Tibial artery (tissue), 4 donors: Measurements from ENCODE around the gene KIAA0753.

Experiments
- DNase-seq, 2 donors: peaks; one replicate each; pipeline ENCODE4 v3.0.0-alpha.2; 2019
- H3K27ac ChIP-seq, 2 donors: fragments of 200-600 bp; sonication (generic) in 1 of 2; 1 replicate in 1 of 2; 2 replicates in 1 of 2; pipeline ENCODE4 v1.5.1; 2018 to 2019; ENCODE audit warnings: mild to moderate bottlenecking in 1 of 2
- H3K27me3 ChIP-seq, 2 donors: fragments of 200-600 bp; sonication (generic) in 1 of 2; one replicate each; pipeline versions ENCODE4 v1.5.1 to v1.6.0; 2016 to 2019
- H3K36me3 ChIP-seq, 3 donors: fragments of 200-600 bp; sonication (generic) in 2 of 3; one replicate each; pipeline ENCODE4 v1.5.1; 2016 to 2019; ENCODE audit warnings: mild to moderate bottlenecking in 2 of 3
- H3K4me1 ChIP-seq, 4 donors: fragments of 200-600 bp; sonication (generic) in 2 of 4; 1 replicate in 3 of 4; 2 replicates in 1 of 4; pipeline ENCODE4 v1.5.1; 2016 to 2019
- H3K4me3 ChIP-seq, 2 donors: fragments of 200-600 bp; sonication (generic) in 1 of 2; 1 replicate in 1 of 2; 2 replicates in 1 of 2; pipeline ENCODE4 v1.5.1; 2018 to 2019; ENCODE audit warnings: mild to moderate bottlenecking in 2 of 2
- H3K9me3 ChIP-seq, 3 donors: fragments of 200-600 bp; sonication (generic) in 1 of 3; one replicate each; pipeline ENCODE4 v1.5.1; 2016 to 2019
- intact Hi-C: fragments of 100-400 bp; cut with DNase I; formaldehyde crosslinking; loops from one replicate; pipeline ENCODE4 v1.15.0; 2023; ENCODE audit warnings: low total_unique reads
- TF ChIP-seq, protein P1 (sequence below), 2 experiments: fragments of 200-600 bp in 1 of 2; fragments of 450-650 bp in 1 of 2; IDR thresholded peaks; one replicate each; pipeline ENCODE4 v1.5.1; 2017 to 2019; ENCODE audit warnings: antibody characterized with exemption in 2 of 2, mild to moderate bottlenecking in 1 of 2, moderate library complexity in 1 of 2

Gene KIAA0753

GRCh38 chr17:6560496-6560895 is 80.0 kb downstream of the KIAA0753 start:
- Histone ChIP-seq H3K4me3 (no peak overlapping the region), H3K27ac (no peak overlapping the region), H3K27me3 (peaks cover 0 to 5% of the 10 kb centered on the region in 2 donors), H3K9me3 (no peaks in the 10 kb centered on the region), H3K36me3 (no peaks in the 10 kb centered on the region), H3K4me1 (peaks cover 0 to 13% (median 10%) of the 10 kb centered on the region in 4 donors)
- intact Hi-C loops = no loop called here
- TF ChIP-seq, protein P1, sequence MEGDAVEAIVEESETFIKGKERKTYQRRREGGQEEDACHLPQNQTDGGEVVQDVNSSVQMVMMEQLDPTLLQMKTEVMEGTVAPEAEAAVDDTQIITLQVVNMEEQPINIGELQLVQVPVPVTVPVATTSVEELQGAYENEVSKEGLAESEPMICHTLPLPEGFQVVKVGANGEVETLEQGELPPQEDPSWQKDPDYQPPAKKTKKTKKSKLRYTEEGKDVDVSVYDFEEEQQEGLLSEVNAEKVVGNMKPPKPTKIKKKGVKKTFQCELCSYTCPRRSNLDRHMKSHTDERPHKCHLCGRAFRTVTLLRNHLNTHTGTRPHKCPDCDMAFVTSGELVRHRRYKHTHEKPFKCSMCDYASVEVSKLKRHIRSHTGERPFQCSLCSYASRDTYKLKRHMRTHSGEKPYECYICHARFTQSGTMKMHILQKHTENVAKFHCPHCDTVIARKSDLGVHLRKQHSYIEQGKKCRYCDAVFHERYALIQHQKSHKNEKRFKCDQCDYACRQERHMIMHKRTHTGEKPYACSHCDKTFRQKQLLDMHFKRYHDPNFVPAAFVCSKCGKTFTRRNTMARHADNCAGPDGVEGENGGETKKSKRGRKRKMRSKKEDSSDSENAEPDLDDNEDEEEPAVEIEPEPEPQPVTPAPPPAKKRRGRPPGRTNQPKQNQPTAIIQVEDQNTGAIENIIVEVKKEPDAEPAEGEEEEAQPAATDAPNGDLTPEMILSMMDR (IDR thresholded peaks at IDR 0.05) = no peak
- DNase-seq = no peak

DNA sequence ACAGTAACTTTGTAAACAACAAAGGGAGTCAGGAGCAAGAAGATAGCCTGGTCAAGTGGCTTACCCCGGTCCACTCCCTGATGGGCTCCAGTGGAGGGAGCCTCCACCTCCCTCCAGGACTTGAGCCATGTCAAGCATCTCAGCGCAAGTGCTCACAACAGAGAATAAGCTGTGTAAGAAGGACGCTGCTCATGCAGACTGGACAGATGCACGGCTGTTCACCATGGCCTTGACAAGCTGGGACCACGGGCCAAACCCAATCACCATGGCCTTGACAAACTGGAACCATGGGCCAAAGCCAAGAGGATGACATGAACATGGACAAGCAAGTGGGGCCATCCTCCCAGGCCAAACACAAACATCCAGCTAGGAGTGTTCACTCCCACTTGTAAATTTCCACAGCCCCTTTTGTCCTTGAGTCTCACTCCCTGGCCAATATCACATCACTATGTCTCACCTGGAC is 80.7 kb downstream of the KIAA0753 start:
- TF ChIP-seq, protein P1 (IDR thresholded peaks at IDR 0.05) = no peak
- Histone ChIP-seq H3K36me3 (no peaks in the 10 kb centered on the region), H3K4me1 (peaks cover 0 to 20% (median 17%) of the 10 kb centered on the region in 4 donors), H3K27ac (no peak overlapping the region), H3K4me3 (no peak overlapping the region), H3K27me3 (peaks cover 0 to 11% of the 10 kb centered on the region in 2 donors), H3K9me3 (no peaks in the 10 kb centered on the region)
- intact Hi-C loops = loop anchor here (10.0 kb wide), 1 partner anchor 475 kb away; no protein-coding TSS in a partner anchor
- peak in 1 of 2 donors; percentile 24 for DNase-seq

DNA sequence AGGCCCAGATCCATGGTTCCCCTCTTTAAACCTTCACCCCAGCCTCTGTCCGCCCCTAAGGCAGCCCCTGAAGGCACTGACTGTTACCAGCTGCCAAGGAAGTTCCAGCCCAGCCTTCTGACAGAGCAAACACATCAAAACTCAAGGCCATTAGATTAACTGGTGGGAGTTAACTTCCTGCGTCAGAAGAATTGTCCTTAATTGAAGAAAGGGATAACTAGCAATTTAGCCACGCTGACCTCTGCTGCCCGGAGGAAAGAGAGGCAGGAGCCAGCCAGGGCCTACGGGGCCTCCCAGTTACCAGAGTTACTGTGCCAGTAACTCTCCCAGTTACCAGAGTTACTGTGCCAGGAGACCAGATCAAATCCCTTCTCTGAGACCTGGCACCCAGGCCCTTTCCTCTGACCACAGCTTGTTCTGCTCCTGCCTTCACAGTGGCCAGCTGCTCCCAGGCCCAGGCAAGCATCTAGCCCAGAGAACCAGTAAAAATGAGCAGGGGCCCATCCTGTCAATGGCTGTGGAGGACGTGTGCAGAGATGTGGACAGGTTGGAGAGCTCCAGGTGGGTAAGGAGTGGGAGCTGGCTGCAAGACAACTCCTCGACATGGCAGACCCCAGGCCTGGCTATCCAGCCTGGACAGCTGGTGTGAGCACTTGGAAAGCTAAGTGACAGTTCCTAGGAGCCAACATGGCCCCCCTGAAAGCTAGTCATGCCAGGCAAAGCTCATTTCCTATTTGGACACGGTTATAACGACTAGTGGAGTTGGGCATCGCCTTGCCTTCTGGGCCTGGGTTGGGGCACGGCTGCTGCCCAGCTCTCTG is 81.4 kb downstream of the KIAA0753 start:
- Histone ChIP-seq H3K9me3 (no peaks in the 10 kb centered on the region), H3K4me3 (no peak overlapping the region), H3K27ac (no peak overlapping the region), H3K4me1 (peaks cover 0 to 23% (median 19%) of the 10 kb centered on the region in 4 donors), H3K36me3 (no peaks in the 10 kb centered on the region), H3K27me3 (peaks cover 0 to 16% of the 10 kb centered on the region in 2 donors)
- intact Hi-C loops = loop anchor here (10.0 kb wide), 1 partner anchor 474 kb away; no protein-coding TSS in a partner anchor
- TF ChIP-seq, protein P1 (IDR thresholded peaks at IDR 0.05) = no peak
- DNase-seq = peak in 1 of 2 donors; percentile 54

GRCh38 chr17:6558276-6558675 is 82.2 kb downstream of the KIAA0753 start:
- Histone ChIP-seq H3K9me3 (no peaks in the 10 kb centered on the region), H3K4me1 (peaks cover 0 to 23% (median 19%) of the 10 kb centered on the region in 4 donors), H3K27me3 (peaks cover 0 to 19% of the 10 kb centered on the region in 2 donors), H3K36me3 (no peaks in the 10 kb centered on the region), H3K4me3 (no peak overlapping the region), H3K27ac (no peak overlapping the region)
- DNase-seq = no peak
- intact Hi-C loops = loop anchor here (10.0 kb wide), 1 partner anchor 473 kb away; no protein-coding TSS in a partner anchor
- TF ChIP-seq, protein P1 (IDR thresholded peaks at IDR 0.05) = no peak

DNA sequence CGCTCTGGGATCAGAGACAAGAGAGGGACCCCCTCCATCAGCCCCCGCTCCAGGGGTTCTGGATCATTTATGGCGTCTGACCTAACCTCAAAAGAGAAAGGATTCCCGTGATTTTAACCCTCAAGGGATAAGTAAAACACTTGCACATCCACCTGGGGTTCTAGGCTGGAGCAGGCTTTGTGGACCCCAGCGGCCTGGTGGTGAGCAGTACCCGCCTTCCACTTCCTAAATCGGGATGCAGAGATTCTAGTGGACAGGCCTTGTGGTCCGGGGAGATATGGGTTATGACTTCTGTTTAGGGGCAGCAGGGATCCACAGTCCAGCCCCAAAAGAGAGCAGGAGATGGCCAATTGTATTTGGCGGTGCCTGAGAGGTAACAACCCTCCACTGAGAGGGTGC is 83.5 kb downstream of the KIAA0753 start:
- H3K27ac ChIP-seq = no peak overlapping the region
- TF ChIP-seq, protein P1 (IDR thresholded peaks at IDR 0.05) = no peak
- intact Hi-C loops = loop anchor here (10.0 kb wide), 1 partner anchor 472 kb away; no protein-coding TSS in a partner anchor
- H3K9me3 ChIP-seq = no peaks in the 10 kb centered on the region
- H3K27me3 ChIP-seq = peaks cover 0 to 23% of the 10 kb centered on the region in 2 donors
- H3K36me3 ChIP-seq = no peaks in the 10 kb centered on the region
- DNase-seq = no peak
- H3K4me3 ChIP-seq = peak overlapping the region; percentile 52 to 56
- H3K4me1 ChIP-seq = peaks cover 0 to 26% (median 20%) of the 10 kb centered on the region in 4 donors
